B cell (primary cell): ENCODE results near the gene BCO2.

Source experiments
- EZH2 ChIP-seq: IDR thresholded peaks from 2 replicates; pipeline ENCODE4 v1.6.1; 2012; ENCODE audit warnings: borderline replicate concordance, low read depth, mild to moderate bottlenecking, moderate library complexity, low read length; ENCODE audit not compliant: insufficient read depth, poor library complexity, severe bottlenecking
- TF ChIP-seq, protein P1 (sequence below): fragments of 200-600 bp; IDR thresholded peaks from one replicate; pipeline ENCODE4 v1.8.0; 2022; ENCODE audit warnings: antibody characterized with exemption, mild to moderate bottlenecking

DNA sequence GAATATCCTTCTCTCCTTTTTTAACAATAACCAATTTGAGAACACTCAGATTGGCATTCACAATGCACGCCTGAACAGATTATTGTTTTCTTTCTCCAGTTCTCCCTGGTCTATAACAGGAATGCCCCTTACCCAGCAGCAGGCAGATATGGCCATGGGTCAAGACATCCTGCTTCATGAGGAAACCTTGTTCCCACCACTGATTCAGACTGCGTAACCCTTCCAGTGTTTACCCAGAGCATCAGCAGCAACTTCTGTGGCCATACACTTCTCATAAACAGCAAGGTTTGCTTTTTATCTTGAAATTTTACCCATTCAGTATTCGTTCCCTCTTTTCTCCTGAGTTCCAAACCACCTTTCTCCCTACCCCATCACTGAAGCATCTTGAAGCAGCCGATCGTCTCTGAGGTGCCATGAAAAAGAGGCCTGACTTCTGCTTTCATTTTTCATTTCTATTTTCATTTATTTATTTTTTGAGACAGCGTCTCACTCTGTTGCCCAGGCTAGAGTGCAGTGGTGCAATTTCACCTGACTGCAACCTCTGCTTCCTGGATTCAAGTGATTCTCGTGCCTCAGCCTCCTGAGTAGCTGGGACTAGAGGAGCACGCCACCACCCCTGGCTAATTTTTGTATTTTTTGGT, 60.6 kb downstream of the BCO2 start:
- TF ChIP-seq, protein P1, sequence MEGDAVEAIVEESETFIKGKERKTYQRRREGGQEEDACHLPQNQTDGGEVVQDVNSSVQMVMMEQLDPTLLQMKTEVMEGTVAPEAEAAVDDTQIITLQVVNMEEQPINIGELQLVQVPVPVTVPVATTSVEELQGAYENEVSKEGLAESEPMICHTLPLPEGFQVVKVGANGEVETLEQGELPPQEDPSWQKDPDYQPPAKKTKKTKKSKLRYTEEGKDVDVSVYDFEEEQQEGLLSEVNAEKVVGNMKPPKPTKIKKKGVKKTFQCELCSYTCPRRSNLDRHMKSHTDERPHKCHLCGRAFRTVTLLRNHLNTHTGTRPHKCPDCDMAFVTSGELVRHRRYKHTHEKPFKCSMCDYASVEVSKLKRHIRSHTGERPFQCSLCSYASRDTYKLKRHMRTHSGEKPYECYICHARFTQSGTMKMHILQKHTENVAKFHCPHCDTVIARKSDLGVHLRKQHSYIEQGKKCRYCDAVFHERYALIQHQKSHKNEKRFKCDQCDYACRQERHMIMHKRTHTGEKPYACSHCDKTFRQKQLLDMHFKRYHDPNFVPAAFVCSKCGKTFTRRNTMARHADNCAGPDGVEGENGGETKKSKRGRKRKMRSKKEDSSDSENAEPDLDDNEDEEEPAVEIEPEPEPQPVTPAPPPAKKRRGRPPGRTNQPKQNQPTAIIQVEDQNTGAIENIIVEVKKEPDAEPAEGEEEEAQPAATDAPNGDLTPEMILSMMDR = no peak
- no peak for TF ChIP-seq EZH2
